H1 (cell line): ENCODE measurements around the gene AKTIP. TPM values are rescaled to one million over a fixed set of nuclear protein-coding genes. Genes with fewer than 3 reads are reported as not detected.

ENCODE experiments used
- ASH2L ChIP-seq: fragments of 200-600, 300-600 bp; sonication (generic); IDR thresholded peaks from one replicate; pipeline ENCODE4 v1.7.1; 2017; ENCODE audit warnings: low read length
- BACH1 ChIP-seq: IDR thresholded peaks from 2 replicates; pipeline ENCODE4 v1.6.1; 2012; ENCODE audit warnings: low read length, improper control_type of control experiment
- BCL11A ChIP-seq, 2 experiments: IDR thresholded peaks; one replicate each; pipeline ENCODE4 v1.6.1; 2011; ENCODE audit warnings: low read depth in 2 of 2, low read length in 2 of 2, mild to moderate bottlenecking in 2 of 2
- BRCA1 ChIP-seq: IDR thresholded peaks from 2 replicates; pipeline ENCODE4 v1.6.1; 2012; ENCODE audit warnings: low read depth, low read length, improper control_type of control experiment
- CBX5 ChIP-seq: fragments of 300-800, 300-1000 bp; sonication (generic); IDR thresholded peaks from 2 replicates; pipeline ENCODE4 v1.7.1; 2016; ENCODE audit warnings: antibody characterized with exemption, low read length, low read depth
- CREB1 ChIP-seq: IDR thresholded peaks from 2 replicates; pipeline ENCODE4 v1.6.1; 2012; ENCODE audit warnings: inconsistent platforms
- CTBP2 ChIP-seq: IDR thresholded peaks from 2 replicates; pipeline ENCODE4 v1.7.0; 2011; ENCODE audit warnings: borderline replicate concordance, mild to moderate bottlenecking, moderate library complexity, mixed read lengths, low read length; ENCODE audit not compliant: insufficient read depth, insufficient read length
- GTF2F1 ChIP-seq: IDR thresholded peaks from 2 replicates; pipeline ENCODE4 v1.6.1; 2012; ENCODE audit warnings: low read depth, low read length, improper control_type of control experiment, borderline replicate concordance
- JUND ChIP-seq: IDR thresholded peaks from 2 replicates; pipeline ENCODE4 v1.6.1; 2011; ENCODE audit warnings: mild to moderate bottlenecking, improper control_type of control experiment, low read length
- KDM1A ChIP-seq: fragments of 200-600, 300-600 bp; sonication (generic); IDR thresholded peaks from 2 replicates; pipeline ENCODE4 v1.7.1; 2016; ENCODE audit warnings: mild to moderate bottlenecking, low read length, borderline replicate concordance
- KDM4A ChIP-seq: IDR thresholded peaks from one replicate; pipeline ENCODE4 v1.7.1; 2012; ENCODE audit warnings: low read depth, mild to moderate bottlenecking, moderate library complexity, low read length, inconsistent platforms; ENCODE audit not compliant: severe bottlenecking
- NANOG ChIP-seq: IDR thresholded peaks from 2 replicates; pipeline ENCODE4 v1.6.1; 2011; ENCODE audit warnings: low read length, low read depth, mild to moderate bottlenecking, inconsistent platforms; ENCODE audit not compliant: insufficient read depth, poor library complexity, severe bottlenecking
- NRF1 ChIP-seq: IDR thresholded peaks from 2 replicates; pipeline ENCODE4 v1.6.1; 2011; ENCODE audit warnings: mild to moderate bottlenecking, low read depth, low read length, improper control_type of control experiment
- PHF8 ChIP-seq: fragments of 200-600 bp; sonication (generic); conservative IDR thresholded peaks from 2 replicates; pipeline ENCODE4 v1.7.1; 2012; ENCODE audit warnings: low read depth, mild to moderate bottlenecking, inconsistent platforms, low read length, moderate library complexity
- POLR2AphosphoS5 ChIP-seq: IDR thresholded peaks from 2 replicates; pipeline ENCODE4 v1.6.1; 2011; ENCODE audit warnings: low read depth, low read length
- SIN3A ChIP-seq, 2 experiments: IDR thresholded peaks in 1 of 2; conservative IDR thresholded peaks in 1 of 2; 2 replicates each; pipeline ENCODE4 v1.6.1; 2011 to 2012; ENCODE audit warnings: low read length in 2 of 2, improper control_type of control experiment in 1 of 2, low read depth in 1 of 2, mild to moderate bottlenecking in 1 of 2
- SP1 ChIP-seq: IDR thresholded peaks from 2 replicates; pipeline ENCODE4 v1.6.1; 2011; ENCODE audit warnings: low read depth, low read length
- SP2 ChIP-seq: IDR thresholded peaks from 2 replicates; pipeline ENCODE4 v1.6.1; 2012; ENCODE audit warnings: mild to moderate bottlenecking, low read length, inconsistent platforms
- TBP ChIP-seq: IDR thresholded peaks from 2 replicates; pipeline ENCODE4 v1.6.1; 2011; ENCODE audit warnings: low read depth, low read length, improper control_type of control experiment
- USF2 ChIP-seq: IDR thresholded peaks from 2 replicates; pipeline ENCODE4 v1.6.1; 2011; ENCODE audit warnings: low read length, improper control_type of control experiment
- YY1 ChIP-seq: IDR thresholded peaks from 2 replicates; pipeline ENCODE4 v1.6.1; 2011; ENCODE audit warnings: low read depth, mild to moderate bottlenecking, low read length
- polyA plus RNA-seq, 7 experiments: library from polyadenylated mRNA; depleted of rRNA in 3 of 7; stranded (reverse) in 5 of 7; unstranded in 2 of 7; fragments of >200 nt in 5 of 7; fragments of 200-250 nt in 2 of 7; gene quantifications; 1 replicate in 5 of 7; 2 replicates in 1 of 7; 4 replicates in 1 of 7; pipeline versions ENCODE4 v1.2.1 to v1.2.3, GENCODE V29; 2011 to 2013; ENCODE audit warnings: missing spikeins in 2 of 7, mixed read lengths in 2 of 7
- total RNA-seq: library from RNA; stranded (reverse); fragmentation: NEBNext Ultra II Directional; extraction: Animal tissue kit (Norgen Biotek cat#: 25700); gene quantifications from 2 replicates; pipeline ENCODE4 v1.2.1, GENCODE V29; 2021
- TF ChIP-seq, protein P1 (sequence below): IDR thresholded peaks from 2 replicates; pipeline ENCODE4 v1.6.1; 2011; ENCODE audit warnings: low read depth, mild to moderate bottlenecking, low read length; ENCODE audit not compliant: insufficient read depth

The AKTIP gene
- total and polyA plus RNA-seq, 2 of the 8 experiments (the other 6 are each of a cell fraction or from before 2014, with no cell fraction given): 15.0 to 15.6 TPM

GRCh38 chr16:53542283-53542682, 39.3 kb upstream of the AKTIP start (continued):
- no peak for TF ChIP-seq SP1
- TF ChIP-seq TBP: no peak
- TF ChIP-seq NRF1: no peak
- TF ChIP-seq CBX5: no peak
- TF ChIP-seq BCL11A (IDR thresholded peaks at IDR 0.05; ENCODE audit: low read depth in 2 of 2, low read length in 2 of 2): no peak
- no peak for TF ChIP-seq SIN3A (conservative IDR thresholded peaks at IDR 0.05 in 1 of 2, IDR thresholded peaks at IDR 0.05 in 1 of 2; ENCODE audit: low read depth in 1 of 2, low read length in 2 of 2)
- TF ChIP-seq USF2: no peak
- no peak for TF ChIP-seq PHF8
- no peak for TF ChIP-seq POLR2AphosphoS5
- TF ChIP-seq YY1: peak; percentile 32; the same call in 1 of the 2 replicates
- no peak for TF ChIP-seq BRCA1
- 0 out of 2 replicates have a peak, but pooled peaks have one; percentile 23 for TF ChIP-seq CREB1
- no peak for TF ChIP-seq KDM4A
- no peak for TF ChIP-seq NANOG
- no peak for TF ChIP-seq KDM1A
- TF ChIP-seq CTBP2: no peak
- TF ChIP-seq SP2: no peak
- TF ChIP-seq, protein P1, sequence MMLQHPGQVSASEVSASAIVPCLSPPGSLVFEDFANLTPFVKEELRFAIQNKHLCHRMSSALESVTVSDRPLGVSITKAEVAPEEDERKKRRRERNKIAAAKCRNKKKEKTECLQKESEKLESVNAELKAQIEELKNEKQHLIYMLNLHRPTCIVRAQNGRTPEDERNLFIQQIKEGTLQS: no peak
- TF ChIP-seq ASH2L: no peak
- no peak for TF ChIP-seq BACH1
- TF ChIP-seq GTF2F1: no peak
- no peak for TF ChIP-seq JUND
